NOMO-1 treated with dmso at 0.1 percent for 144 hours (cell line): ENCODE measurements around the gene MBD2.

Experiments
- DNase-seq: peaks from one replicate; lab custom pipeline; 2025; ENCODE audit not compliant: unreplicated experiment; lab: John Stamatoyannopoulos, UW

Gene MBD2

DNA sequence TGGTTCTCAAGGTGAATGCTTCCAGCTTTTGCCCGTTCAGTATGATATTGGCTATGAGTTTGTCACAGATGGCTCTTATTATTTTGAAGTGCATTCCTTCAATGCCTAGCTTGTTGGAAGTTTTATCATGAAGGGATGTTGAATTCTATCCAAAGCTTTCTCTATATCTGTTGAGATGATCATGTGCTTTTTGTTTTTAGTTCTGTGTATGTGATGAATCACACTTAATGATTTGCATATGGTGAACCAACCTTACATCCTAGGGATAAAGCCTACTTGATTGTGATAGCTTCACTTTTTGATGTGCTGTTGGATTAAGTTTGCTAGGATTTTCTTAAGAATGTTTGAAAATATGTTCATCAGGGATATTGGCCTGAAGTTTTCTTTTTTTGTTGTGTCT, 112.1 kb downstream of the MBD2 start:
- no peak for DNase-seq

DNA sequence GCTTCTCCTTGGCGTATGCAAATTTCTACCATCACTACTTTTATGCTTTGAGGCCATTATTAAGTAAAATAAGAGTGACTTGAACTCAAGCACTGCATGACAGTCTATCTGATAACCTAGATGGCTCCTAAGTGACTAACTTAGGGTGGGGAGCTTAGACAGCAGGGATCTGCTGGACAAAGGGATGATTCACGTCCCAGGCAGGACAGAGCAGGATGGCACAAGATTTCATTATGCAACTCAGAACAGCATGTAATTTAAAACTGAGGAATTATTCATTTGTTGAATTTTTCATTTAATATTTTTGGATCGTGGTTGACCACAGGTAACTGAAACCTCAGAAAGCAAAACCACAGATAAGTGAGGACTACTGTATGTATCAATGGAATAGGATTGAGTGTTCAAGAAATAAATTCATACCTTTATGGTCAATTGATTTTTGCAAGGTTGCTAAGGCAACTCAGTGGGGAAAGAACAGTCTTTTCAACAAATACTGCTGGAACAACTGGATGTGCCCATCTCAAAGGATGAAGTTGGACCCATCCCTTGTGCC, 115.3 kb downstream of the MBD2 start:
- DNase-seq: no peak

DNA sequence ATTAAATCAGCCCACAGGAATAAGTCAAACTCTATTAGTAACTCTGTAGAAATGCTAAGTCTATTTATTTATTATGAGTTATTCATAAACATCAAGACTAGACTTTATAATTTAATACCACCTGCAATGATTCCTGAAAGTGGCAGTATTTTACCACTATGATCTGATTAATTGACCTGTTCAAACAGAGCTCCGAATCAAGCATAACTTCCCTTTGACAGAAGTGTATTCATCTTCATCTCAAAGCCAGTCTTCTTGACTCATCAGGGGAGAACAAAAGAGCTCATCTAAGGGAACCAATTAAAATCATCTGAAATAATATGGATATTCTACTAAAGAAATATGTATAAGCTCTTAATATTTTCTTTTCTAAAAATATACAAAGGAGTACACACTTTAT, 122.3 kb downstream of the MBD2 start:
- no peak for DNase-seq
